HG02571 (cell line): Measurements from ENCODE around the gene RAB20.
"Not testable (repeated sequence)": the region's sequence is repeated elsewhere in the genome, so short reads cannot be mapped to it uniquely, and the experiment has no call there.

Source experiments
- ATAC-seq: cut with Tn5 transposase; IDR thresholded peaks from one replicate; pipeline ENCODE4 v1.9.1; 2021; ENCODE audit warnings: mild to moderate bottlenecking, moderate library complexity; ENCODE audit not compliant: unreplicated experiment

Gene RAB20

DNA sequence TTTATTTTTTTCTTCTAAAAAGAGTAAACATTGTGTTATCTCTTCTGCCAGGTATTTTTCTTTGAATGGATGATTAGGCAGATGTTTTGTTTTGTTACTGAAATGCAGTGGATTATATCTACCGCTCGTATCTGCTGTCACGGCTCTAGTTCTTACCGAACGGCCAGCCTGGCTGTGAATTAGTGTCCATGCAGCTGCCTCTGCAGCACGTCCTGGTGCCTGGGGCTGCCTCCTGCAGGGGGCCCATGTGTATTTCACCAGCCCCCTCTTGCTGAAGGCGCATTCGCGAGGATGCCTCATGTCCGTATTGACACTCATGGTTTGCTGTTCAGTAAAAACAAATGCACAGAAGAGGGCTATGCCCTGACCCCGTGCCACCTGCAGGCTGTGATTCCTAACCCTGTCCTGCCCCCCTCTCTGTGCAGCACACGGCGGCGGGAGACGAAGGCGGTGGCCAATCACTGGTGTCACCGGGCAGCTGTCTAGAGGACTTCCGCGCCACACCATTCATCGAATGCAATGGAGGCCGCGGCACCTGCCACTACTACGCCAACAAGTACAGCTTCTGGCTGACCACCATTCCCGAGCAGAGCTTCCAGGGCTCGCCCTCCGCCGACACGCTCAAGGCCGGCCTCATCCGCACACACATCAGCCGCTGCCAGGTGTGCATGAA is 49.9 kb downstream of the RAB20 start:
- ATAC-seq, result no peak

- no peak for ATAC-seq
Measured at GRCh38 chr13:110509971-110510786, 51.3 kb downstream of the RAB20 start.

- ATAC-seq, result no peak
Measured at GRCh38 chr13:110509478-110509926, 52.0 kb downstream of the RAB20 start.

DNA sequence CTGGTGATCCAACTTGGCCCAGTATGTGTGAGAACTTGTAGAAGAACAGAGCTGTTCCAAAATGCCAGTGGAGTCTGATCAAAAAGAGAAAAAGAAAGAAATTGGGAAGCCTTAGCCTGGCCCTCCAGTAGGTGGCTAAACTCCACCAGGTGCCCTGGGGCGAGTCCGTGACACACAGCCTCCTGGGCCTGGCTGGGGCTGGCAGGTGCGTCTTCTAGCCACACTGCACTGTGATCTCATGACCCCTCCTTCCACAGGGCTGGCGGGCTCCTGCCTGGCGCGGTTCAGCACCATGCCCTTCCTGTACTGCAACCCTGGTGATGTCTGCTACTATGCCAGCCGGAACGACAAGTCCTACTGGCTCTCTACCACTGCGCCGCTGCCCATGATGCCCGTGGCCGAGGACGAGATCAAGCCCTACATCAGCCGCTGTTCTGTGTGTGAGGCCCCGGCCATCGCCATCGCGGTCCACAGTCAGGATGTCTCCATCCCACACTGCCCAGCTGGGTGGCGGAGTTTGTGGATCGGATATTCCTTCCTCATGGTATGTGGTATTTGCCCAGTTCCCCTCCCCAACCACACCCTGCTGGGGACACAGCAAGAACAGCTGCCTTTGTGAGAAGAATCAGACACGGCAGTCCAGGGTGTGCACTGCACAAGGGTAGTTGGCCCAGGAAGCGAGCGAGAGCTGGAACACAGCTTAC is 53.7 kb downstream of the RAB20 start:
- no peak for ATAC-seq

DNA sequence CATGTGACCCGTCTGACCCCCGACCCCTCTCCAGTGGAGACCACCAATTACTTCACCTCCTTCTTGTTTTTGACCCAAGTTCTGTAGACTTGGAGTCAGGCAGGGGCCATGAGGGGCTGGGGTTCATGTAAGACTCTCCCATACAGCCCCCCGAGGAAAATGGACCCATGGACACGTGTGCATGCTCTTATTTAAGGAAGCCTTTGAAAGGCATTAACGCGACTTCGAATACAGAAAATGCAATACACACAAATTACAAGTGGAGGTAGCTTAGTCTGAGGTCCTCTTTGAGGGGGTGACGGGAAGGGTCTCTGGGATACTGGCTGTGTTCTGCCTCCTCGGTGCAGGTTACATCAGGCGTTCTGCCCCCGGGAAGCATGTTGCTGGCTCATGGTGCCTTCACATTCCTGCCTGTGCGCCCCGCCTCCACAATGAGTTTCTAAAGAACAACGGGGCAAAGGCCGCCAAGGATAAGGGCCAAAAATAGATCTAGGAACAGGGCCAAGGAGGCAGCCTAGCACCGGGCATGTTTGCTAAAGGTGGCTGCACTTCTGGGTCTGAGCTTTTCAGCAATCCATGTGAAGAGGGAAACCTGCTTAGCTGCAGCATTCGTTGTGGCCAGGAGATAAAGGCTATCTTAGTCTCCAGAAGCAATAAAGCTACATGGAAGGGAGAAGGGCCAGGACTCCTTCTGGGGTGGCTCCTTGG is 54.5 kb downstream of the RAB20 start:
- no peak for ATAC-seq

- no peak for ATAC-seq
Measured at GRCh38 chr13:110506396-110506795, 55.1 kb downstream of the RAB20 start.

DNA sequence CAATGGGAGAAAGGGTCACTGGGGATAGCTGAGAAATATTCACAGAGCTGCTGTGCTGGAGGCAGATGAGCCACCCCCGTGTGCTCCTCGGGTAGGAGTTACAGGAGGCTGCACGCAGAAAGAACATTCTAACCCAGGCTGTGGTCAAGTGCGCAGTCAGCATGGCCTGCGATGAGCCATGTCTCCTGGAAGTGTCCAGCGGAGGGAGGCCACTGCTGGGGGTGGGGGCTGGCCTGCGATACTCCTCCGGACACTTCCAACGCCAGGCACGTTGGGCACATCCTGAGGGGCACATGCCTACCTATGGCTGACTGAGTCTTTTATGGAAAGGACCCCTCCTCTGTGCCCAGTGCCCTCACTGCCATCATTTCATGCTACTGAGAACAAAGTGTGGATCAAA is 55.9 kb downstream of the RAB20 start:
- ATAC-seq, result no peak

GRCh38 chr13:110503979-110504499 is 57.5 kb downstream of the RAB20 start:
- no peak for ATAC-seq

DNA sequence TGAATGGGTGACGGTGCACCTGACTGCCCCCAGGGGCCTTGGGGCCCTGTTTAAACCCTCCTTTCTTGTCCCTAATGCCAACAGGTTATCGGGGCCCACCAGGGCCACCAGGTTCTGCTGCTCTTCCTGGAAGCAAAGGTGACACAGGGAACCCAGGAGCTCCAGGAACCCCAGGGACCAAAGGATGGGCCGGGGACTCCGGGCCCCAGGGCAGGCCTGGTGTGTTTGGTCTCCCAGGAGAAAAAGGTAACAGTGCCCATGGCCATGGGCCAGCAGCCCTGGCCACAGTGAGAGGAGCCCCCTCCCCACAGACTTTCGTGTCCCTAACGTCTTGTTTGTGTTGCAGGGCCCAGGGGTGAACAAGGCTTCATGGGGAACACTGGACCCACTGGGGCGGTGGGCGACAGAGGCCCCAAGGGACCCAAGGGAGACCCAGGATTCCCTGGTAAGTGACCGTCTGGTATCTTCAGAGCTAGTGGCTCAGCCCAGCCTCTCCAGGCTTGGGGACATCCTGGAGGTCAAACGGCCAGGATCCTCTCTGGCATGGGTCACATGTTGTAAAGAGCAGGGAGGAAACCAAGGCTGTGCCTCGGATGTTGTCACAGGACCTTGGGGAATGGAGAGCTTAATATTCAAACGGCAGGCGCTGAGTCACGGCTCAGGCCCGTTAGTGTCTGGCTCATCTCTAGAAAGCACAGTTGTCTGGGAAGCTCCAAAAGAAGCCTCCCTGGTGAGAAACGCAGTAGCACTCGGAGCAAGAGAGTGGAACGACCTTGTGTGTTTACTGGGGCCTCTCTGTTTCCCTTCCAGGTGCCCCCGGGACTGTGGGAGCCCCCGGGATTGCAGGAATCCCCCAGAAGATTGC is 58.3 kb downstream of the RAB20 start:
- ATAC-seq, result no peak

GRCh38 chr13:110501188-110501587 is 60.3 kb downstream of the RAB20 start:
- ATAC-seq, result no peak

DNA sequence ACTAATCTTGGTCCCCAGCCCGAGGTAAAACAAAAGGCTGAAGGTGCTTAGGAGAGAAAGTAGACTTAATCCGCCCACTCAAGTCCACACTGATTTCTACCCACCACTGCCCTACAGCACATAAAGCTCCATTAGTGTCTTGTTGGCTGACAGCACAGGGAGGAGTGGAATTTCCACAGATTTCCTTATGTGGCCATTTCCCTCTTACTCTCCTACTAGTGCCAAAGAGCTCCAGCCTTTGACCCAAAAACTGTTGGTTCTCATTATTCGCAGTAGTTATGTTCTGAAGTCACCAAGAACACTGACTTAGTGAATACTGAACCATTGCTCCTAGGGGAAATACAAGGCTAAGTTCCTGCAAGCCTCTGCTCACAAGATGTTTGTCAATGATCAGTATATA is 61.2 kb downstream of the RAB20 start:
- no peak for ATAC-seq

GRCh38 chr13:110499621-110500281 is 61.8 kb downstream of the RAB20 start:
- ATAC-seq, result no peak

- no peak for ATAC-seq
Measured at GRCh38 chr13:110498765-110499164, 62.8 kb downstream of the RAB20 start.

- ATAC-seq, result no peak
Measured at GRCh38 chr13:110498327-110498726, 63.2 kb downstream of the RAB20 start.

DNA sequence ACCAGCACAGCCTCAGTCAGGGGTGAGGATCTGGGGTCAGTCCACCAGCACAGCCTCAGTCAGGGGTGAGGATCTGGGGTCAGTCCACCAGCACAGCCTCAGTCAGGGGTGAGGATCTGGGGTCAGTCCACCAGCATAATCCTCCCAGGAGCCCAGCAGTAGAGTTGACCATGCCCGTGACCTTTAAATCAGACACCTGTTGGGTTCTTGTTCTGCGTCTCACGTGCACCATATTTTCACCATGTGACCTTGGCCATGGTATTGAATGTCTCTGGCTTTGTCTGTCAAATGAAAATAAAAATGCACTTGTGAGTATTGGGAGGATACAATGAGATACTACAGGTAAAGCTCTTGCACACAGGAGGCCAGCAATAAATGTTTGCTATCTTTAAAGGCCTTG is 63.6 kb downstream of the RAB20 start:
- not testable (repeated sequence) for ATAC-seq

GRCh38 chr13:110497003-110497402 is 64.5 kb downstream of the RAB20 start:
- ATAC-seq, result no peak

- ATAC-seq, result no peak
Measured at GRCh38 chr13:110496281-110496680, 65.2 kb downstream of the RAB20 start.

- ATAC-seq, result no peak
Measured at GRCh38 chr13:110495881-110496280, 65.6 kb downstream of the RAB20 start.

- no peak for ATAC-seq
Measured at GRCh38 chr13:110495376-110495775, 66.1 kb downstream of the RAB20 start.
